Upper lobe of left lung (tissue), 4 donors: Measurements from ENCODE around the gene STAT5A.

Experiments
- CTCF ChIP-seq, 6 experiments: fragments of 450-650 bp in 4 of 6; fragments of 200-600 bp in 2 of 6; sonication (generic) in 2 of 6; IDR thresholded peaks; one replicate each; pipeline ENCODE4 v1.5.1; 2016 to 2019; ENCODE audit warnings: antibody characterized with exemption in 6 of 6
- POLR2A ChIP-seq, 4 donors: fragments of 450-650 bp; IDR thresholded peaks; one replicate each; pipeline ENCODE4 v1.5.1; 2016 to 2017; ENCODE audit warnings: antibody characterized with exemption in 4 of 4, mild to moderate bottlenecking in 2 of 4
- POLR2AphosphoS5 ChIP-seq, 2 donors: sonication (generic); formaldehyde crosslinking; IDR thresholded peaks; one replicate each; pipeline ENCODE4 v1.5.1; 2017; ENCODE audit warnings: antibody characterized with exemption in 2 of 2

GRCh38 chr17:42359133-42359532 lies 70.8 kb downstream of the STAT5A start:
- TF ChIP-seq CTCF (IDR thresholded peaks at IDR 0.05) = no peak
- no peak for TF ChIP-seq POLR2AphosphoS5 (IDR thresholded peaks at IDR 0.05)
- TF ChIP-seq POLR2A (IDR thresholded peaks at IDR 0.05) = no peak
